Ishikawa (cell line): ENCODE data around the gene TIA1.

Experiments used
- CEBPB ChIP-seq: IDR thresholded peaks from 2 replicates; pipeline ENCODE4 v1.6.1; 2012
- EP300 ChIP-seq: IDR thresholded peaks from 2 replicates; pipeline ENCODE4 v1.6.1; 2012; ENCODE audit warnings: borderline replicate concordance
- FOXM1 ChIP-seq: IDR thresholded peaks from 2 replicates; pipeline ENCODE4 v1.6.1; 2012; ENCODE audit warnings: low read depth, borderline replicate concordance
- MAX ChIP-seq: IDR thresholded peaks from 2 replicates; pipeline ENCODE4 v1.6.1; 2012
- RAD21 ChIP-seq: IDR thresholded peaks from 2 replicates; pipeline ENCODE4 v1.6.1; 2012; ENCODE audit warnings: low read depth
- REST ChIP-seq: IDR thresholded peaks from 2 replicates; pipeline ENCODE4 v1.6.1; 2012; ENCODE audit warnings: low read depth, mild to moderate bottlenecking
- TAF1 ChIP-seq: IDR thresholded peaks from 2 replicates; pipeline ENCODE4 v1.6.1; 2012; ENCODE audit warnings: low read depth, mild to moderate bottlenecking
- TEAD4 ChIP-seq: IDR thresholded peaks from 2 replicates; pipeline ENCODE4 v1.6.1; 2012
- YY1 ChIP-seq: IDR thresholded peaks from 2 replicates; pipeline ENCODE4 v1.6.1; 2012; ENCODE audit warnings: low read depth
- TF ChIP-seq, protein P1 (sequence below): IDR thresholded peaks from 2 replicates; pipeline ENCODE4 v1.6.1; 2012

- no peak for TF ChIP-seq TAF1
- TF ChIP-seq EP300: no peak
- TF ChIP-seq MAX: no peak
- no peak for TF ChIP-seq FOXM1
- TF ChIP-seq, protein P1, sequence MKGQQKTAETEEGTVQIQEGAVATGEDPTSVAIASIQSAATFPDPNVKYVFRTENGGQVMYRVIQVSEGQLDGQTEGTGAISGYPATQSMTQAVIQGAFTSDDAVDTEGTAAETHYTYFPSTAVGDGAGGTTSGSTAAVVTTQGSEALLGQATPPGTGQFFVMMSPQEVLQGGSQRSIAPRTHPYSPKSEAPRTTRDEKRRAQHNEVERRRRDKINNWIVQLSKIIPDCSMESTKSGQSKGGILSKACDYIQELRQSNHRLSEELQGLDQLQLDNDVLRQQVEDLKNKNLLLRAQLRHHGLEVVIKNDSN: no peak
- TF ChIP-seq YY1: no peak
- TF ChIP-seq REST: no peak
- TF ChIP-seq CEBPB: no peak
- TF ChIP-seq TEAD4: no peak
- TF ChIP-seq RAD21: no peak
Measured at GRCh38 chr2:70199320-70199864, 49.0 kb downstream of the TIA1 start.
